ENCODE data around the gene PACSIN2. TPM values are rescaled to one million over a fixed set of nuclear protein-coding genes. Genes with fewer than 3 reads are reported as not detected.

PACSIN2 gene
- polyA plus RNA-seq, 3 donors from 2014 or later = 18.4 to 31.6 (median 23.0) TPM

GRCh38 chr22:42884616-42885375 is 130.2 kb downstream of the PACSIN2 start:
- Mint-ChIP-seq H3K4me1 (peaks cover 26 to 27% of the 10 kb centered on the region in 2 donors), H3K36me3 (peaks cover 3 to 32% (median 17%) of the 10 kb centered on the region in 3 donors), H3K27me3 (ENCODE audit: low read depth in 3 of 3) (peaks cover 0 to 6% (median 5%) of the 10 kb centered on the region in 3 donors), H3K27ac (peak overlapping the region in 2 of 6 donors; percentile 31 to 34), H3K9me3 (no peaks in the 10 kb centered on the region), H3K4me3 (no peak overlapping the region)
- no peak for DNase-seq

- Mint-ChIP-seq H3K27ac (no peak overlapping the region), H3K4me3 (no peak overlapping the region), H3K9me3 (no peaks in the 10 kb centered on the region), H3K27me3 (ENCODE audit: low read depth in 3 of 3) (peaks cover 0 to 3% (median 2%) of the 10 kb centered on the region in 3 donors), H3K36me3 (peaks cover 4 to 30% (median 13%) of the 10 kb centered on the region in 3 donors), H3K4me1 (peaks cover 18 to 19% of the 10 kb centered on the region in 2 donors)
- DNase-seq = no peak
Observed at GRCh38 chr22:42883970-42884369, 131.0 kb downstream of the PACSIN2 start.

- Mint-ChIP-seq H3K27me3 (ENCODE audit: low read depth in 3 of 3) (peaks cover 0 to 2% (median 1%) of the 10 kb centered on the region in 3 donors), H3K27ac (peak overlapping the region in 3 of 6 donors; percentile 30 to 71 (median 64)), H3K4me3 (no peak overlapping the region), H3K36me3 (peaks cover 4 to 28% (median 8%) of the 10 kb centered on the region in 3 donors), H3K9me3 (no peaks in the 10 kb centered on the region), H3K4me1 (peaks cover 10 to 11% of the 10 kb centered on the region in 2 donors)
- DNase-seq = no peak
Observed at GRCh38 chr22:42883121-42883520, 131.8 kb downstream of the PACSIN2 start.

GRCh38 chr22:42881982-42882656 is 132.8 kb downstream of the PACSIN2 start:
- DNase-seq = no peak
- Mint-ChIP-seq H3K4me3 (no peak overlapping the region), H3K36me3 (peaks cover 4 to 23% (median 4%) of the 10 kb centered on the region in 3 donors), H3K9me3 (no peaks in the 10 kb centered on the region), H3K27me3 (ENCODE audit: low read depth in 3 of 3) (peaks cover 0 to 1% (median 0%) of the 10 kb centered on the region in 3 donors), H3K27ac (no peak overlapping the region), H3K4me1 (peaks cover 0 to under 1% of the 10 kb centered on the region in 2 donors)

- no peaks in the 10 kb centered on the region for H3K4me1 Mint-ChIP-seq
- no peak overlapping the region for H3K27ac Mint-ChIP-seq
- H3K27me3 Mint-ChIP-seq (ENCODE audit: low read depth in 3 of 3) = peaks cover 0 to 1% (median 0%) of the 10 kb centered on the region in 3 donors
- H3K36me3 Mint-ChIP-seq = peaks cover 4 to 28% (median 4%) of the 10 kb centered on the region in 3 donors
- DNase-seq = no peak
- no peak overlapping the region for H3K4me3 Mint-ChIP-seq
- H3K9me3 Mint-ChIP-seq = no peaks in the 10 kb centered on the region
Observed at GRCh38 chr22:42881298-42881697, 133.7 kb downstream of the PACSIN2 start.

- H3K27ac Mint-ChIP-seq = no peak overlapping the region
- no peaks in the 10 kb centered on the region for H3K4me1 Mint-ChIP-seq
- peaks cover 0 to 1% (median 0%) of the 10 kb centered on the region in 3 donors for H3K27me3 Mint-ChIP-seq (ENCODE audit: low read depth in 3 of 3)
- no peaks in the 10 kb centered on the region for H3K9me3 Mint-ChIP-seq
- peaks cover 4 to 32% (median 4%) of the 10 kb centered on the region in 3 donors for H3K36me3 Mint-ChIP-seq
- no peak for DNase-seq
- no peak overlapping the region for H3K4me3 Mint-ChIP-seq
Observed at GRCh38 chr22:42880815-42881214, 134.1 kb downstream of the PACSIN2 start.

GRCh38 chr22:42879371-42880021 is 135.5 kb downstream of the PACSIN2 start:
- Mint-ChIP-seq H3K9me3 (no peaks in the 10 kb centered on the region), H3K27me3 (ENCODE audit: low read depth in 3 of 3) (peaks cover 0 to 1% (median 0%) of the 10 kb centered on the region in 3 donors), H3K27ac (no peak overlapping the region), H3K4me1 (no peaks in the 10 kb centered on the region), H3K36me3 (peaks cover 4 to 34% (median 4%) of the 10 kb centered on the region in 3 donors), H3K4me3 (no peak overlapping the region)
- no peak for DNase-seq

GRCh38 chr22:42878561-42879305 is 136.2 kb downstream of the PACSIN2 start:
- H3K9me3 Mint-ChIP-seq = no peaks in the 10 kb centered on the region
- H3K36me3 Mint-ChIP-seq = peaks cover 4 to 30% (median 4%) of the 10 kb centered on the region in 3 donors
- no peak overlapping the region for H3K4me3 Mint-ChIP-seq
- DNase-seq = no peak
- no peaks in the 10 kb centered on the region for H3K4me1 Mint-ChIP-seq
- no peak overlapping the region for H3K27ac Mint-ChIP-seq
- H3K27me3 Mint-ChIP-seq (ENCODE audit: low read depth in 3 of 3) = peaks cover 0 to 1% (median 0%) of the 10 kb centered on the region in 3 donors

GRCh38 chr22:42877597-42878340 is 137.2 kb downstream of the PACSIN2 start:
- no peak overlapping the region for H3K27ac Mint-ChIP-seq
- H3K27me3 Mint-ChIP-seq (ENCODE audit: low read depth in 3 of 3) = peaks cover 0 to 1% (median 0%) of the 10 kb centered on the region in 3 donors
- no peaks in the 10 kb centered on the region for H3K9me3 Mint-ChIP-seq
- H3K4me1 Mint-ChIP-seq = no peaks in the 10 kb centered on the region
- peaks cover 2 to 22% (median 4%) of the 10 kb centered on the region in 3 donors for H3K36me3 Mint-ChIP-seq
- no peak for DNase-seq
- H3K4me3 Mint-ChIP-seq = no peak overlapping the region

GRCh38 chr22:42877158-42877557 is 137.8 kb downstream of the PACSIN2 start:
- DNase-seq = no peak
- H3K4me3 Mint-ChIP-seq = no peak overlapping the region
- no peaks in the 10 kb centered on the region for H3K9me3 Mint-ChIP-seq
- no peak overlapping the region for H3K27ac Mint-ChIP-seq
- peaks cover 0 to 1% (median 0%) of the 10 kb centered on the region in 3 donors for H3K27me3 Mint-ChIP-seq (ENCODE audit: low read depth in 3 of 3)
- H3K36me3 Mint-ChIP-seq = peaks cover 0 to 22% (median 4%) of the 10 kb centered on the region in 3 donors
- no peaks in the 10 kb centered on the region for H3K4me1 Mint-ChIP-seq

GRCh38 chr22:42876041-42876440 is 138.9 kb downstream of the PACSIN2 start:
- no peak overlapping the region for H3K4me3 Mint-ChIP-seq
- no peak overlapping the region for H3K27ac Mint-ChIP-seq
- peaks cover 0 to 27% (median 4%) of the 10 kb centered on the region in 3 donors for H3K36me3 Mint-ChIP-seq
- H3K9me3 Mint-ChIP-seq = no peaks in the 10 kb centered on the region
- peaks cover 0 to 1% (median 0%) of the 10 kb centered on the region in 3 donors for H3K27me3 Mint-ChIP-seq (ENCODE audit: low read depth in 3 of 3)
- no peak for DNase-seq
- H3K4me1 Mint-ChIP-seq = no peaks in the 10 kb centered on the region

GRCh38 chr22:42874010-42874409 is 140.9 kb downstream of the PACSIN2 start:
- H3K4me3 Mint-ChIP-seq = no peak overlapping the region
- no peaks in the 10 kb centered on the region for H3K4me1 Mint-ChIP-seq
- peaks cover 0 to 28% (median 0%) of the 10 kb centered on the region in 3 donors for H3K36me3 Mint-ChIP-seq
- no peak overlapping the region for H3K27ac Mint-ChIP-seq
- no peaks in the 10 kb centered on the region for H3K9me3 Mint-ChIP-seq
- H3K27me3 Mint-ChIP-seq (ENCODE audit: low read depth in 3 of 3) = no peaks in the 10 kb centered on the region
- no peak for DNase-seq

GRCh38 chr22:42873356-42873755 is 141.6 kb downstream of the PACSIN2 start:
- Mint-ChIP-seq H3K36me3 (peaks cover 0 to 28% (median 0%) of the 10 kb centered on the region in 3 donors), H3K27ac (peak overlapping the region in 1 of 6 donors; percentile 76), H3K4me3 (no peak overlapping the region), H3K27me3 (ENCODE audit: low read depth in 3 of 3) (no peaks in the 10 kb centered on the region), H3K9me3 (no peaks in the 10 kb centered on the region), H3K4me1 (no peaks in the 10 kb centered on the region)
- no peak for DNase-seq
